HUES64 (cell line): ENCODE results near the gene XPR1.
A peak's percentile ranks its signal among the peaks of the same experiment; 100 is the strongest.

ENCODE experiments used
- H3K27ac ChIP-seq: 2 replicates; pipeline ENCODE4 v1.7.0; 2013; ENCODE audit warnings: low read depth, low read length, inconsistent platforms
- H3K27me3 ChIP-seq: 2 replicates; pipeline ENCODE4 v1.6.1; 2013; ENCODE audit warnings: mild to moderate bottlenecking, low read length; ENCODE audit not compliant: insufficient read depth
- H3K36me3 ChIP-seq: 2 replicates; pipeline ENCODE4 v1.6.1; 2013; ENCODE audit warnings: mild to moderate bottlenecking, low read length; ENCODE audit not compliant: insufficient read depth
- H3K4me1 ChIP-seq: 2 replicates; pipeline ENCODE4 v1.6.1; 2013; ENCODE audit warnings: mild to moderate bottlenecking, low read length, moderate library complexity; ENCODE audit not compliant: insufficient read depth
- H3K4me3 ChIP-seq: 2 replicates; pipeline ENCODE4 v1.5.1; 2013; ENCODE audit warnings: mild to moderate bottlenecking, low read length, moderate library complexity
- H3K9ac ChIP-seq: 2 replicates; pipeline ENCODE4 v1.6.1; 2013; ENCODE audit warnings: mild to moderate bottlenecking, low read depth, low read length
- H3K9me3 ChIP-seq: 2 replicates; pipeline ENCODE4 v1.6.1; 2013; ENCODE audit warnings: low read depth, low read length; ENCODE audit not compliant: insufficient read depth
- WGBS: fragments of 150-250, 120-280 bp; methylation state at CpG from one replicate; pipeline ENCODE4 v1.1.7; 2013; ENCODE audit warnings: missing lambda C conversion rate; 5-methylcytosine and 5-hydroxymethylcytosine counted together

The XPR1 gene

GRCh38 chr1:180631194-180631765 lies 542 bp upstream of the XPR1 start:
- Histone ChIP-seq H3K4me3 (no peak overlapping the region), H3K27me3 (no peaks in the 10 kb centered on the region)

GRCh38 chr1:180632326-180633056 lies 669 bp downstream of the XPR1 start:
- peak overlapping the region; percentile 81 for H3K9ac ChIP-seq
- H3K27ac ChIP-seq: peak overlapping the region; percentile 93
- H3K36me3 ChIP-seq: no peaks in the 10 kb centered on the region
- peaks cover 22% of the 10 kb centered on the region for H3K4me1 ChIP-seq
- under 1% methylated on average over 43 of the region's 44 CpGs for WGBS
- H3K4me3 ChIP-seq: peak overlapping the region; percentile 91
- no peaks in the 10 kb centered on the region for H3K27me3 ChIP-seq
- no peaks in the 10 kb centered on the region for H3K9me3 ChIP-seq

More at GRCh38 chr1:180631194-180631765, 542 bp upstream of the XPR1 start:
- no peaks in the 10 kb centered on the region for H3K9me3 ChIP-seq
- no peak overlapping the region for H3K9ac ChIP-seq
- no peak overlapping the region for H3K27ac ChIP-seq
- 74% methylated on average over 5 of the region's 6 CpGs for WGBS
- H3K4me1 ChIP-seq: peaks cover 22% of the 10 kb centered on the region
- H3K36me3 ChIP-seq: no peaks in the 10 kb centered on the region

- Histone ChIP-seq H3K27me3 (no peaks in the 10 kb centered on the region), H3K9me3 (no peaks in the 10 kb centered on the region), H3K36me3 (no peaks in the 10 kb centered on the region), H3K27ac (no peak overlapping the region), H3K4me1 (peaks cover 22% of the 10 kb centered on the region), H3K4me3 (peak overlapping the region; percentile 91), H3K9ac (peak overlapping the region; percentile 81; the same call in 1 of the 2 replicates)
- 76% methylated on average over 3 of the region's 3 CpGs for WGBS
These were observed 1.5 kb downstream of the XPR1 start for GRCh38 chr1:180633057-180634056.

GRCh38 chr1:180636138-180636537 lies 4.3 kb downstream of the XPR1 start:
- peaks cover 23% of the 10 kb centered on the region for H3K4me1 ChIP-seq
- 91% methylated on average over 4 of the region's 5 CpGs for WGBS
- H3K4me3 ChIP-seq: no peak overlapping the region
- no peaks in the 10 kb centered on the region for H3K9me3 ChIP-seq
- H3K36me3 ChIP-seq: no peaks in the 10 kb centered on the region
- H3K9ac ChIP-seq: no peak overlapping the region
- no peak overlapping the region for H3K27ac ChIP-seq
- H3K27me3 ChIP-seq: no peaks in the 10 kb centered on the region

GRCh38 chr1:180639871-180640270 lies 8.0 kb downstream of the XPR1 start:
- no peaks in the 10 kb centered on the region for H3K27me3 ChIP-seq

GRCh38 chr1:180640531-180640949 lies 8.7 kb downstream of the XPR1 start:
- 95% methylated on average over 3 of the region's 3 CpGs for WGBS
- Histone ChIP-seq H3K9me3 (no peaks in the 10 kb centered on the region), H3K9ac (no peak overlapping the region), H3K36me3 (no peaks in the 10 kb centered on the region), H3K27ac (no peak overlapping the region), H3K4me1 (peaks cover 2% of the 10 kb centered on the region; the same call in 1 of the 2 replicates), H3K4me3 (no peak overlapping the region), H3K27me3 (no peaks in the 10 kb centered on the region)

More at GRCh38 chr1:180639871-180640270, 8.0 kb downstream of the XPR1 start:
- no peak overlapping the region for H3K9ac ChIP-seq
- no peak overlapping the region for H3K4me3 ChIP-seq
- H3K4me1 ChIP-seq: peaks cover 2% of the 10 kb centered on the region; the same call in 1 of the 2 replicates
- no peak overlapping the region for H3K27ac ChIP-seq
- no peaks in the 10 kb centered on the region for H3K9me3 ChIP-seq
- H3K36me3 ChIP-seq: no peaks in the 10 kb centered on the region

GRCh38 chr1:180641662-180642061 lies 9.8 kb downstream of the XPR1 start:
- Histone ChIP-seq H3K9ac (no peak overlapping the region), H3K27ac (no peak overlapping the region), H3K9me3 (no peaks in the 10 kb centered on the region), H3K4me3 (no peak overlapping the region), H3K36me3 (no peaks in the 10 kb centered on the region), H3K27me3 (no peaks in the 10 kb centered on the region), H3K4me1 (peaks cover 2% of the 10 kb centered on the region; the same call in 1 of the 2 replicates)

GRCh38 chr1:180642781-180643180 lies 11.0 kb downstream of the XPR1 start:
- WGBS: 88% methylated on average over 1 of the region's 1 CpG
- H3K4me1 ChIP-seq: peaks cover 2% of the 10 kb centered on the region; the same call in 1 of the 2 replicates

GRCh38 chr1:180643693-180644092 lies 11.9 kb downstream of the XPR1 start:
- Histone ChIP-seq H3K27me3 (no peaks in the 10 kb centered on the region), H3K9ac (no peak overlapping the region), H3K9me3 (no peaks in the 10 kb centered on the region), H3K4me3 (no peak overlapping the region), H3K4me1 (peaks cover 2% of the 10 kb centered on the region; the same call in 1 of the 2 replicates), H3K36me3 (no peaks in the 10 kb centered on the region), H3K27ac (no peak overlapping the region)
- 92% methylated on average over 1 of the region's 1 CpG for WGBS

More at GRCh38 chr1:180642781-180643180, 11.0 kb downstream of the XPR1 start:
- no peaks in the 10 kb centered on the region for H3K27me3 ChIP-seq
- no peak overlapping the region for H3K27ac ChIP-seq
- no peak overlapping the region for H3K9ac ChIP-seq
- H3K9me3 ChIP-seq: no peaks in the 10 kb centered on the region
- H3K4me3 ChIP-seq: no peak overlapping the region
- H3K36me3 ChIP-seq: no peaks in the 10 kb centered on the region

- Histone ChIP-seq H3K9me3 (no peaks in the 10 kb centered on the region), H3K36me3 (no peaks in the 10 kb centered on the region), H3K4me1 (no peaks in the 10 kb centered on the region; the same call in 1 of the 2 replicates), H3K27ac (no peak overlapping the region), H3K4me3 (no peak overlapping the region), H3K9ac (no peak overlapping the region), H3K27me3 (no peaks in the 10 kb centered on the region)
- 93% methylated on average over 4 of the region's 7 CpGs for WGBS
These were observed 12.8 kb downstream of the XPR1 start for GRCh38 chr1:180644526-180645192.
